ENCODE results near the gene GPC5.

GPC5 gene

GRCh38 chr13:91574766-91575165, 176.3 kb downstream of the GPC5 start:
- no peak overlapping the region for H3K4me3 ChIP-seq (ENCODE audit: insufficient read length, low read depth)
- H3K9me3 ChIP-seq (ENCODE audit: insufficient read depth, low read length) = no peaks in the 10 kb centered on the region
- TF ChIP-seq YY1 (IDR thresholded peaks at IDR 0.05; ENCODE audit: insufficient read depth, insufficient read length) = no peak
- TF ChIP-seq SUZ12 (IDR thresholded peaks at IDR 0.05; ENCODE audit: extremely low read depth, insufficient read depth, insufficient read length) = no peak
- TF ChIP-seq ZNF274 (IDR thresholded peaks at IDR 0.05; ENCODE audit: low read depth, low read length) = no peak
- no peaks in the 10 kb centered on the region for H3K36me3 ChIP-seq (ENCODE audit: insufficient read depth, insufficient read length, low read length)
- H3K4me1 ChIP-seq (ENCODE audit: insufficient read depth, insufficient read length) = no peaks in the 10 kb centered on the region
- no peak for DNase-seq (ENCODE audit: low read depth, low spot score)
- no peaks in the 10 kb centered on the region for H3K27me3 ChIP-seq (ENCODE audit: insufficient read depth, insufficient read length)
- H3K9ac ChIP-seq (ENCODE audit: insufficient read length, low read depth) = no peak overlapping the region

- no peak for TF ChIP-seq YY1 (IDR thresholded peaks at IDR 0.05; ENCODE audit: insufficient read depth, insufficient read length)
- no peak for TF ChIP-seq ZNF274 (IDR thresholded peaks at IDR 0.05; ENCODE audit: low read depth, low read length)
- TF ChIP-seq SUZ12 (IDR thresholded peaks at IDR 0.05; ENCODE audit: extremely low read depth, insufficient read depth, insufficient read length) = no peak
- Histone ChIP-seq H3K9me3 (ENCODE audit: insufficient read depth, low read length) (no peaks in the 10 kb centered on the region), H3K9ac (ENCODE audit: insufficient read length, low read depth) (no peak overlapping the region), H3K27me3 (ENCODE audit: insufficient read depth, insufficient read length) (no peaks in the 10 kb centered on the region), H3K4me3 (ENCODE audit: insufficient read length, low read depth) (no peak overlapping the region), H3K4me1 (ENCODE audit: insufficient read depth, insufficient read length) (no peaks in the 10 kb centered on the region), H3K36me3 (ENCODE audit: insufficient read depth, insufficient read length, low read length) (no peaks in the 10 kb centered on the region)
- peak; percentile 20 for DNase-seq (ENCODE audit: low read depth, low spot score)
Measured at GRCh38 chr13:91576590-91576989, 178.2 kb downstream of the GPC5 start.

GRCh38 chr13:91579320-91579719, 180.9 kb downstream of the GPC5 start:
- Histone ChIP-seq H3K27me3 (ENCODE audit: insufficient read depth, insufficient read length) (no peaks in the 10 kb centered on the region), H3K9ac (ENCODE audit: insufficient read length, low read depth) (no peak overlapping the region), H3K36me3 (ENCODE audit: insufficient read depth, insufficient read length, low read length) (no peaks in the 10 kb centered on the region), H3K4me1 (ENCODE audit: insufficient read depth, insufficient read length) (no peaks in the 10 kb centered on the region), H3K4me3 (ENCODE audit: insufficient read length, low read depth) (no peak overlapping the region), H3K9me3 (ENCODE audit: insufficient read depth, low read length) (no peaks in the 10 kb centered on the region)
- no peak for TF ChIP-seq SUZ12 (IDR thresholded peaks at IDR 0.05; ENCODE audit: extremely low read depth, insufficient read depth, insufficient read length)
- TF ChIP-seq YY1 (IDR thresholded peaks at IDR 0.05; ENCODE audit: insufficient read depth, insufficient read length) = no peak
- TF ChIP-seq ZNF274 (IDR thresholded peaks at IDR 0.05; ENCODE audit: low read depth, low read length) = no peak
- no peak for DNase-seq (ENCODE audit: low read depth, low spot score)

- TF ChIP-seq YY1 (IDR thresholded peaks at IDR 0.05; ENCODE audit: insufficient read depth, insufficient read length) = no peak
- no peak for TF ChIP-seq ZNF274 (IDR thresholded peaks at IDR 0.05; ENCODE audit: low read depth, low read length)
- no peak for TF ChIP-seq SUZ12 (IDR thresholded peaks at IDR 0.05; ENCODE audit: extremely low read depth, insufficient read depth, insufficient read length)
- Histone ChIP-seq H3K9ac (ENCODE audit: insufficient read length, low read depth) (no peak overlapping the region), H3K27me3 (ENCODE audit: insufficient read depth, insufficient read length) (no peaks in the 10 kb centered on the region), H3K4me3 (ENCODE audit: insufficient read length, low read depth) (no peak overlapping the region), H3K9me3 (ENCODE audit: insufficient read depth, low read length) (no peaks in the 10 kb centered on the region), H3K36me3 (ENCODE audit: insufficient read depth, insufficient read length, low read length) (no peaks in the 10 kb centered on the region), H3K4me1 (ENCODE audit: insufficient read depth, insufficient read length) (no peaks in the 10 kb centered on the region)
- DNase-seq (ENCODE audit: low read depth, low spot score) = no peak
Measured at GRCh38 chr13:91580749-91581148, 182.3 kb downstream of the GPC5 start.

GRCh38 chr13:91586609-91587008, 188.2 kb downstream of the GPC5 start:
- Histone ChIP-seq H3K27me3 (ENCODE audit: insufficient read depth, insufficient read length) (no peaks in the 10 kb centered on the region), H3K4me1 (ENCODE audit: insufficient read depth, insufficient read length) (no peaks in the 10 kb centered on the region), H3K4me3 (ENCODE audit: insufficient read length, low read depth) (no peak overlapping the region), H3K9me3 (ENCODE audit: insufficient read depth, low read length) (no peaks in the 10 kb centered on the region), H3K36me3 (ENCODE audit: insufficient read depth, insufficient read length, low read length) (no peaks in the 10 kb centered on the region), H3K9ac (ENCODE audit: insufficient read length, low read depth) (no peak overlapping the region)
- no peak for DNase-seq (ENCODE audit: low read depth, low spot score)
- TF ChIP-seq SUZ12 (IDR thresholded peaks at IDR 0.05; ENCODE audit: extremely low read depth, insufficient read depth, insufficient read length) = no peak
- TF ChIP-seq ZNF274 (IDR thresholded peaks at IDR 0.05; ENCODE audit: low read depth, low read length) = no peak
- TF ChIP-seq YY1 (IDR thresholded peaks at IDR 0.05; ENCODE audit: insufficient read depth, insufficient read length) = no peak

- Histone ChIP-seq H3K9me3 (ENCODE audit: insufficient read depth, low read length) (no peaks in the 10 kb centered on the region), H3K27me3 (ENCODE audit: insufficient read depth, insufficient read length) (no peaks in the 10 kb centered on the region), H3K9ac (ENCODE audit: insufficient read length, low read depth) (no peak overlapping the region), H3K4me1 (ENCODE audit: insufficient read depth, insufficient read length) (no peaks in the 10 kb centered on the region), H3K36me3 (ENCODE audit: insufficient read depth, insufficient read length, low read length) (no peaks in the 10 kb centered on the region), H3K4me3 (ENCODE audit: insufficient read length, low read depth) (no peak overlapping the region)
- TF ChIP-seq SUZ12 (IDR thresholded peaks at IDR 0.05; ENCODE audit: extremely low read depth, insufficient read depth, insufficient read length) (no peak), YY1 (IDR thresholded peaks at IDR 0.05; ENCODE audit: insufficient read depth, insufficient read length) (no peak), ZNF274 (IDR thresholded peaks at IDR 0.05; ENCODE audit: low read depth, low read length) (no peak)
- no peak for DNase-seq (ENCODE audit: low read depth, low spot score)
Measured at GRCh38 chr13:91588541-91588940, 190.1 kb downstream of the GPC5 start.

GRCh38 chr13:91592056-91593014, 193.9 kb downstream of the GPC5 start:
- Histone ChIP-seq H3K27me3 (ENCODE audit: insufficient read depth, insufficient read length) (no peaks in the 10 kb centered on the region), H3K4me3 (ENCODE audit: insufficient read length, low read depth) (no peak overlapping the region), H3K4me1 (ENCODE audit: insufficient read depth, insufficient read length) (no peaks in the 10 kb centered on the region), H3K9me3 (ENCODE audit: insufficient read depth, low read length) (no peaks in the 10 kb centered on the region), H3K9ac (ENCODE audit: insufficient read length, low read depth) (no peak overlapping the region), H3K36me3 (ENCODE audit: insufficient read depth, insufficient read length, low read length) (no peaks in the 10 kb centered on the region)
- TF ChIP-seq SUZ12 (IDR thresholded peaks at IDR 0.05; ENCODE audit: extremely low read depth, insufficient read depth, insufficient read length) (no peak), YY1 (IDR thresholded peaks at IDR 0.05; ENCODE audit: insufficient read depth, insufficient read length) (no peak), ZNF274 (IDR thresholded peaks at IDR 0.05; ENCODE audit: low read depth, low read length) (no peak)
- DNase-seq (ENCODE audit: low read depth, low spot score) = no peak
